ENCODE data around the gene CTNNA3. TPM values are rescaled to one million over a fixed set of nuclear protein-coding genes. Genes with fewer than 3 reads are reported as not detected.

CTNNA3 gene
- total and polyA plus RNA-seq, 7 donors, result under 0.01 to 4.6 (median 2.4) TPM; not detected in 1

- Histone ChIP-seq H3K27ac (no peak overlapping the region), H3K27me3 (no peaks in the 10 kb centered on the region), H3K4me3 (no peak overlapping the region), H3K4me1 (no peaks in the 10 kb centered on the region), H3K36me3 (no peaks in the 10 kb centered on the region), H3K9me3 (no peaks in the 10 kb centered on the region)
- intact Hi-C loops (cut with DNase I), result no loop called here
- no peak for TF ChIP-seq POLR2AphosphoS5 (IDR thresholded peaks at IDR 0.05)
- no peak for TF ChIP-seq CTCF (IDR thresholded peaks at IDR 0.05)
- DNase-seq, result no peak
- 92 to 93% methylated on average over 1 of the region's 1 CpG for WGBS, 2 donors
Observed at GRCh38 chr10:66698069-66698468, 997.9 kb downstream of the CTNNA3 start.

GRCh38 chr10:66695046-66695445, 1000.9 kb downstream of the CTNNA3 start:
- Histone ChIP-seq H3K4me1 (no peaks in the 10 kb centered on the region), H3K36me3 (no peaks in the 10 kb centered on the region), H3K27me3 (no peaks in the 10 kb centered on the region), H3K27ac (no peak overlapping the region), H3K4me3 (no peak overlapping the region), H3K9me3 (no peaks in the 10 kb centered on the region)
- intact Hi-C loops (cut with DNase I), result no loop called here
- DNase-seq, result no peak
- TF ChIP-seq EP300 (IDR thresholded peaks at IDR 0.05), result no peak
- no peak for TF ChIP-seq CTCF (IDR thresholded peaks at IDR 0.05)
- WGBS, 2 donors, result 37 to 86% methylated on average over 1 of the region's 1 CpG

GRCh38 chr10:66684581-66684980, 1011.4 kb downstream of the CTNNA3 start:
- no peaks in the 10 kb centered on the region for H3K4me1 ChIP-seq
- intact Hi-C loops (cut with DNase I), result no loop called here
- WGBS, 2 donors, result 76 to 79% methylated on average over 3 of the region's 3 CpGs
- no peaks in the 10 kb centered on the region for H3K36me3 ChIP-seq
- no peak for TF ChIP-seq POLR2AphosphoS5 (IDR thresholded peaks at IDR 0.05)
- TF ChIP-seq EP300 (IDR thresholded peaks at IDR 0.05), result no peak
- no peak for TF ChIP-seq CTCF (IDR thresholded peaks at IDR 0.05)
- no peak for TF ChIP-seq POLR2A (IDR thresholded peaks at IDR 0.05)
- DNase-seq, result no peak
- H3K9me3 ChIP-seq, result no peaks in the 10 kb centered on the region
- no peaks in the 10 kb centered on the region for H3K27me3 ChIP-seq
- no peak overlapping the region for H3K27ac ChIP-seq
- no peak overlapping the region for H3K4me3 ChIP-seq

- no peak for TF ChIP-seq POLR2A (IDR thresholded peaks at IDR 0.05)
- Histone ChIP-seq H3K27ac (no peak overlapping the region), H3K9me3 (no peaks in the 10 kb centered on the region), H3K27me3 (no peaks in the 10 kb centered on the region), H3K4me3 (no peak overlapping the region), H3K4me1 (no peaks in the 10 kb centered on the region), H3K36me3 (no peaks in the 10 kb centered on the region)
- intact Hi-C loops (cut with DNase I), result no loop called here
- WGBS, 2 donors, result 91 to 98% methylated on average over 1 of the region's 1 CpG
- no peak for DNase-seq
Observed at GRCh38 chr10:66680886-66681285, 1015.1 kb downstream of the CTNNA3 start.

- intact Hi-C loops (cut with DNase I), result no loop called here
- Histone ChIP-seq H3K27ac (no peak overlapping the region), H3K27me3 (no peaks in the 10 kb centered on the region), H3K4me3 (no peak overlapping the region), H3K9me3 (no peaks in the 10 kb centered on the region), H3K4me1 (no peaks in the 10 kb centered on the region), H3K36me3 (no peaks in the 10 kb centered on the region)
- DNase-seq, result no peak
- WGBS, 2 donors, result 90 to 94% methylated on average over 3 of the region's 3 CpGs
- TF ChIP-seq POLR2A (IDR thresholded peaks at IDR 0.05) (no peak), CTCF (IDR thresholded peaks at IDR 0.05) (no peak), EP300 (IDR thresholded peaks at IDR 0.05) (no peak), POLR2AphosphoS5 (IDR thresholded peaks at IDR 0.05) (no peak)
Observed at GRCh38 chr10:66678521-66678920, 1017.5 kb downstream of the CTNNA3 start.
